ENCODE results near the gene PIP4K2B. TPM values are rescaled to one million over a fixed set of nuclear protein-coding genes. Genes with fewer than 3 reads are reported as not detected.
"Not testable (repeated sequence)": the region's sequence is repeated elsewhere in the genome, so short reads cannot be mapped to it uniquely, and the experiment has no call there.

The PIP4K2B gene
- total and polyA plus RNA-seq, 7 donors: 5.1 to 50.1 (median 44.1) TPM

- Histone ChIP-seq H3K4me3 (no peak overlapping the region), H3K27me3 (no peaks in the 10 kb centered on the region), H3K27ac (no peak overlapping the region), H3K36me3 (peaks cover 0 to 7% (median 3%) of the 10 kb centered on the region in 4 donors), H3K9me3 (no peaks in the 10 kb centered on the region), H3K4me1 (peaks cover 0 to 35% (median 30%) of the 10 kb centered on the region in 4 donors)
- TF ChIP-seq POLR2AphosphoS5 (IDR thresholded peaks at IDR 0.05) (no peak), CTCF (IDR thresholded peaks at IDR 0.05) (no peak), EP300 (IDR thresholded peaks at IDR 0.05) (no peak), POLR2A (IDR thresholded peaks at IDR 0.05) (no peak)
- DNase-seq: no peak
- WGBS, 2 donors: 95 to 97% methylated on average over 5 of the region's 5 CpGs
- intact Hi-C loops (cut with DNase I): no loop called here
Measured at GRCh38 chr17:38794221-38794620, 5.1 kb downstream of the PIP4K2B start.

GRCh38 chr17:38791162-38791561, 8.2 kb downstream of the PIP4K2B start:
- DNase-seq: no peak
- Histone ChIP-seq H3K4me1 (peaks cover 0 to 14% (median 8%) of the 10 kb centered on the region in 4 donors), H3K4me3 (no peak overlapping the region), H3K27me3 (no peaks in the 10 kb centered on the region), H3K36me3 (peaks cover 3 to 15% (median 9%) of the 10 kb centered on the region in 4 donors), H3K9me3 (no peaks in the 10 kb centered on the region), H3K27ac (no peak overlapping the region)
- intact Hi-C loops (cut with DNase I): no loop called here
- TF ChIP-seq EP300 (IDR thresholded peaks at IDR 0.05) (no peak), POLR2AphosphoS5 (IDR thresholded peaks at IDR 0.05) (no peak), POLR2A (IDR thresholded peaks at IDR 0.05) (no peak), CTCF (IDR thresholded peaks at IDR 0.05) (no peak)
- 97 to 98% methylated on average over 5 of the region's 5 CpGs for WGBS, 2 donors

GRCh38 chr17:38790148-38790707, 9.1 kb downstream of the PIP4K2B start:
- Histone ChIP-seq H3K4me1 (peaks cover 0 to 14% (median 6%) of the 10 kb centered on the region in 4 donors), H3K36me3 (peaks cover 12 to 23% (median 17%) of the 10 kb centered on the region in 4 donors)
- H3K9me3 ChIP-seq; H3K27ac ChIP-seq; H3K4me3 ChIP-seq; DNase-seq; H3K27me3 ChIP-seq; intact Hi-C loops (cut with DNase I): not testable (repeated sequence)
- WGBS, 2 donors: 86% methylated on average over 13 of the region's 13 CpGs

GRCh38 chr17:38789185-38789584, 10.2 kb downstream of the PIP4K2B start:
- H3K27me3 ChIP-seq: no peaks in the 10 kb centered on the region
- DNase-seq: no peak
- intact Hi-C loops (cut with DNase I): no loop called here
- peaks cover 23 to 33% (median 28%) of the 10 kb centered on the region in 4 donors for H3K36me3 ChIP-seq
- H3K4me1 ChIP-seq: peaks cover 0 to 14% (median 6%) of the 10 kb centered on the region in 4 donors
- H3K4me3 ChIP-seq: no peak overlapping the region
- no peak overlapping the region for H3K27ac ChIP-seq
- 21 to 30% methylated on average over 1 of the region's 1 CpG for WGBS, 2 donors
- H3K9me3 ChIP-seq: no peaks in the 10 kb centered on the region
- TF ChIP-seq CTCF (IDR thresholded peaks at IDR 0.05): no peak
- TF ChIP-seq POLR2A (IDR thresholded peaks at IDR 0.05): no peak
- no peak for TF ChIP-seq EP300 (IDR thresholded peaks at IDR 0.05)
- TF ChIP-seq POLR2AphosphoS5 (IDR thresholded peaks at IDR 0.05): no peak

GRCh38 chr17:38787999-38788398, 11.4 kb downstream of the PIP4K2B start:
- H3K27ac ChIP-seq; H3K9me3 ChIP-seq; H3K27me3 ChIP-seq; H3K4me3 ChIP-seq; DNase-seq; intact Hi-C loops (cut with DNase I): not testable (repeated sequence)
- WGBS, 2 donors: 97 to 98% methylated on average over 4 of the region's 4 CpGs
- Histone ChIP-seq H3K4me1 (peaks cover 0 to 14% (median 6%) of the 10 kb centered on the region in 4 donors), H3K36me3 (peaks cover 27 to 44% (median 35%) of the 10 kb centered on the region in 4 donors)

- no peak for TF ChIP-seq POLR2AphosphoS5 (IDR thresholded peaks at IDR 0.05)
- intact Hi-C loops (cut with DNase I): no loop called here
- Histone ChIP-seq H3K4me3 (no peak overlapping the region), H3K4me1 (peaks cover 0 to 14% (median 6%) of the 10 kb centered on the region in 4 donors), H3K9me3 (no peaks in the 10 kb centered on the region), H3K27ac (no peak overlapping the region), H3K27me3 (no peaks in the 10 kb centered on the region), H3K36me3 (peaks cover 42 to 54% (median 44%) of the 10 kb centered on the region in 4 donors)
- WGBS, 2 donors: 79 to 89% methylated on average over 6 of the region's 6 CpGs
- no peak for DNase-seq
Measured at GRCh38 chr17:38786372-38786771, 13.0 kb downstream of the PIP4K2B start.

Data from sigmoid colon (tissue), 7 donors.